HepG2 (cell line): Measurements from ENCODE around the gene KIF2B. TPM values are rescaled to one million over a fixed set of nuclear protein-coding genes. Genes with fewer than 3 reads are reported as not detected.

ENCODE experiments used
- ATAC-seq: fragments of 200-7000 bp; cut with Tn5 transposase; 3 replicates; pipeline ENCODE4 v1.9.1; 2020; ENCODE audit warnings: mild to moderate bottlenecking, moderate library complexity
- BruUV-seq: library from RNA; stranded (reverse); fragments of 400-500 nt; replicated peaks from 2 replicates; lab custom pipeline; 2021; lab: Mats Ljungman, UMichigan
- CTCF ChIA-PET: fragments of 300-600 bp; formaldehyde crosslinking; extraction: SDS; loops from one replicate; lab custom pipeline; 2021; ENCODE audit warnings: low total read pairs, inconsistent platforms, low intra/inter-chr PET ratio; lab: Yijun Ruan, JAX
- POLR2A ChIA-PET: fragments of 350-600 bp; sonication (Branson Sonifier 250); formaldehyde crosslinking; loops from one replicate; lab custom pipeline; 2020; ENCODE audit warnings: antibody characterized with exemption, inconsistent platforms; lab: Yijun Ruan, JAX
- DNase-seq: peaks from one replicate; pipeline ENCODE4 v3.0.0-alpha.2; 2015; ENCODE audit warnings: low spot score
- FAIRE-seq: peaks from 3 replicates; lab custom pipeline; 2011; peaks lifted over from hg19 to GRCh38; lab: Jason Lieb, UNC
- H2AFZ ChIP-seq: one replicate; pipeline ENCODE4 v1.6.1; 2011; ENCODE audit warnings: low read length, inconsistent platforms
- H3K27ac ChIP-seq: fragments of 300-600 bp; 3 replicates; pipeline ENCODE4 v1.8.0; 2011; ENCODE audit warnings: mixed run types, mild to moderate bottlenecking, mixed read lengths, low read length, inconsistent platforms; ENCODE audit not compliant: insufficient read depth; ENCODE audit errors: extremely low read length
- H3K27me3 ChIP-seq, 2 experiments: fragments of 200-600 bp in 1 of 2; 2 replicates in 1 of 2; 3 replicates in 1 of 2; pipeline versions ENCODE4 v1.6.0 to v1.8.0; 2011; ENCODE audit warnings: low read length in 2 of 2, mild to moderate bottlenecking in 2 of 2, moderate library complexity in 2 of 2, inconsistent platforms in 1 of 2; ENCODE audit not compliant: insufficient read depth in 2 of 2, control insufficient read depth in 1 of 2
- H3K36me3 ChIP-seq, 2 experiments: fragments of 200-600 bp in 1 of 2; replicated peaks in 1 of 2; 2 replicates in 1 of 2; 3 replicates in 1 of 2; pipeline versions ENCODE4 v1.5.1 to v1.8.0; 2011; ENCODE audit warnings: low read length in 2 of 2, inconsistent platforms in 1 of 2; ENCODE audit not compliant: insufficient read depth in 2 of 2, control insufficient read depth in 1 of 2
- H3K4me1 ChIP-seq: 2 replicates; pipeline ENCODE4 v1.5.1; 2012; ENCODE audit warnings: low read length, inconsistent platforms; ENCODE audit not compliant: insufficient read depth
- H3K4me2 ChIP-seq: 2 replicates; pipeline ENCODE4 v1.6.0; 2011; ENCODE audit warnings: low read depth, low read length, inconsistent platforms
- H3K4me3 ChIP-seq, 3 experiments: fragments of 200-600 bp in 1 of 3; sonication (generic), shearing (Covaris generic) in 1 of 3; replicated peaks in 1 of 3; 2 replicates each; pipeline ENCODE4 v1.5.1; 2011 to 2016; ENCODE audit warnings: low read length in 3 of 3, inconsistent platforms in 2 of 3, low read depth in 2 of 3, mild to moderate bottlenecking in 2 of 3, control low read depth in 1 of 3, mixed read lengths in 1 of 3; ENCODE audit not compliant: insufficient read depth in 1 of 3
- H3K79me2 ChIP-seq: one replicate; pipeline ENCODE4 v1.6.1; 2011; ENCODE audit warnings: low read length, inconsistent platforms; ENCODE audit not compliant: insufficient read depth
- H3K9ac ChIP-seq: 2 replicates; pipeline ENCODE4 v1.6.0; 2011; ENCODE audit warnings: mild to moderate bottlenecking, low read depth, low read length, inconsistent platforms; ENCODE audit not compliant: insufficient read depth
- H3K9me3 ChIP-seq: 2 replicates; pipeline ENCODE4 v1.5.1; 2012; ENCODE audit warnings: mild to moderate bottlenecking, low read length
- H4K20me1 ChIP-seq: 2 replicates; pipeline ENCODE4 v1.6.0; 2011; ENCODE audit warnings: inconsistent platforms, mild to moderate bottlenecking, low read length, moderate library complexity; ENCODE audit not compliant: insufficient read depth
- CCDC6 ChIP-seq: sonication (generic); formaldehyde crosslinking; IDR thresholded peaks from 2 replicates; pipeline ENCODE4 v1.8.1; 2022; ENCODE audit warnings: mild to moderate bottlenecking, missing genetic modification reagents, moderate library complexity
- SIX4 ChIP-seq: sonication (generic); formaldehyde crosslinking; IDR thresholded peaks from 2 replicates; pipeline ENCODE4 v1.4.0; 2020; ENCODE audit warnings: missing genetic modification reagents
- SP4 ChIP-seq: sonication (generic); formaldehyde crosslinking; IDR thresholded peaks from 2 replicates; pipeline ENCODE4 v1.8.1; 2023; ENCODE audit warnings: mild to moderate bottlenecking, missing genetic modification reagents
- ZNF24 ChIP-seq: fragments of 450-650 bp; IDR thresholded peaks from 2 replicates; pipeline ENCODE4 v1.6.1; 2017; ENCODE audit warnings: antibody characterized with exemption, mild to moderate bottlenecking
- ZNF256 ChIP-seq: sonication (generic); formaldehyde crosslinking; conservative IDR thresholded peaks from 2 replicates; pipeline ENCODE4 v1.4.0; 2020; ENCODE audit warnings: missing genetic modification reagents
- ZNF720 ChIP-seq: sonication (generic); formaldehyde crosslinking; IDR thresholded peaks from 2 replicates; pipeline ENCODE4 v1.4.0; 2020; ENCODE audit warnings: missing genetic modification reagents
- WGBS: methylation state at CpG from one replicate; pipeline ENCODE4 v1.1.6; 2017; ENCODE audit warnings: low lambda C conversion rate; 5-methylcytosine and 5-hydroxymethylcytosine counted together
- in situ Hi-C: cut with HindIII; loops from 2 replicates; pipeline ENCODE4 v1.10.0; 2017; ENCODE audit warnings: low pct_unique_long_range_greater_than_20kb; ENCODE audit not compliant: extremely low pct_ligation_motif_present
- intact Hi-C: fragments of 100-400 bp; cut with micrococcal nuclease; formaldehyde crosslinking; loops from one replicate; pipeline ENCODE4 v1.10.0; 2022; ENCODE audit not compliant: unreplicated experiment
- polyA plus RNA-seq, 8 experiments: library from polyadenylated mRNA; depleted of rRNA in 3 of 8; stranded (reverse) in 7 of 8; unstranded in 1 of 8; fragments of >200 nt; fragmentation: Illumina TruSeq in 4 of 8; extraction: Trizol in 4 of 8; gene quantifications; 2 replicates each; pipeline versions ENCODE4 v1.2.1 to v1.2.3, GENCODE V29; 2011 to 2016; ENCODE audit warnings: low read depth in 4 of 8, missing spikeins in 1 of 8, mixed read lengths in 1 of 8; ENCODE audit not compliant: insufficient read depth in 1 of 8
- total RNA-seq, 5 experiments: library from RNA; depleted of rRNA; stranded (reverse); fragments of >200 nt; fragmentation: Illumina TruSeq; extraction: Trizol; gene quantifications; 2 replicates each; pipeline ENCODE4 v1.2.3, GENCODE V29; 2016; ENCODE audit warnings: low read depth in 1 of 5
- TF ChIP-seq, protein P1 (sequence below): sonication (generic); formaldehyde crosslinking; IDR thresholded peaks from 2 replicates; pipeline ENCODE4 v1.5.1; 2020; ENCODE audit warnings: missing genetic modification reagents, mild to moderate bottlenecking, borderline replicate concordance

The KIF2B gene
- total and polyA plus RNA-seq, 2 of the 13 experiments (the other 11 are each of a cell fraction or from before 2014, with no cell fraction given): not detected

DNA sequence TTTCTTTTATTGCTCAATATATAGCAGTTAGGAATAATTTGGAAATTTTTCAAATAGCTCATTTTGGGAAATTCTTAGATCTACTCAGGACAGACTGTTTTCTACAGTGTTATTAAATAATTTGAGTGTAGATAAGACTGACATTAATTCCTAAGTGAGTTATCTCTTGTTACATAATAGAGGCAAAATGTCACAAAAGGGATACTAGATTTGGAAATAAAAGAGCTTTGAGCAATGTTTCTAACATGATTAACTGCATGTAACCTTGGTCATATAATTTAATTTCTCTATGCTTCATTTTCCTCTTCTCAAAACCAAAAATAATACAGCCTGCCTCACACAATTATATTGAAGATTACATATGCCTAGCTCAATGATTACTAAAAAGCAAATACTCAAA lies 16.3 kb upstream of the KIF2B start:
- Histone ChIP-seq H2AFZ (no peak overlapping the region), H3K79me2 (no peaks in the 10 kb centered on the region), H3K27me3 (no peaks in the 10 kb centered on the region), H3K9ac (no peak overlapping the region), H4K20me1 (no peaks in the 10 kb centered on the region), H3K4me3 (no peak overlapping the region), H3K9me3 (peaks cover 17% of the 10 kb centered on the region), H3K4me1 (no peaks in the 10 kb centered on the region), H3K36me3 (no peaks in the 10 kb centered on the region), H3K4me2 (no peak overlapping the region), H3K27ac (no peak overlapping the region)
- in situ Hi-C loops: no loop called here
- BruUV-seq: no TSS peak
- intact Hi-C loops: no loop called here
- CTCF ChIA-PET: no interaction called here
- no peak for DNase-seq
- POLR2A ChIA-PET: no interaction called here
- no peak for ATAC-seq
- FAIRE-seq: no peak
- TF ChIP-seq SP4: no peak
- TF ChIP-seq, protein P1, sequence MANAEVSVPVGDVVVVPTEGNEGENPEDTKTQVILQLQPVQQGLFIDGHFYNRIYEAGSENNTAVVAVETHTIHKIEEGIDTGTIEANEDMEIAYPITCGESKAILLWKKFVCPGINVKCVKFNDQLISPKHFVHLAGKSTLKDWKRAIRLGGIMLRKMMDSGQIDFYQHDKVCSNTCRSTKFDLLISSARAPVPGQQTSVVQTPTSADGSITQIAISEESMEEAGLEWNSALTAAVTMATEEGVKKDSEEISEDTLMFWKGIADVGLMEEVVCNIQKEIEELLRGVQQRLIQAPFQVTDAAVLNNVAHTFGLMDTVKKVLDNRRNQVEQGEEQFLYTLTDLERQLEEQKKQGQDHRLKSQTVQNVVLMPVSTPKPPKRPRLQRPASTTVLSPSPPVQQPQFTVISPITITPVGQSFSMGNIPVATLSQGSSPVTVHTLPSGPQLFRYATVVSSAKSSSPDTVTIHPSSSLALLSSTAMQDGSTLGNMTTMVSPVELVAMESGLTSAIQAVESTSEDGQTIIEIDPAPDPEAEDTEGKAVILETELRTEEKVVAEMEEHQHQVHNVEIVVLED: no peak

GRCh38 chr17:53807286-53807685 lies 15.4 kb upstream of the KIF2B start:
- Histone ChIP-seq H3K4me2 (no peak overlapping the region), H4K20me1 (no peaks in the 10 kb centered on the region), H3K4me1 (no peaks in the 10 kb centered on the region), H3K4me3 (no peak overlapping the region), H3K27ac (no peak overlapping the region), H2AFZ (no peak overlapping the region), H3K36me3 (no peaks in the 10 kb centered on the region), H3K9me3 (peaks cover 17% of the 10 kb centered on the region), H3K27me3 (no peaks in the 10 kb centered on the region), H3K9ac (no peak overlapping the region), H3K79me2 (no peaks in the 10 kb centered on the region)
- intact Hi-C loops: no loop called here
- ChIA-PET CTCF (no interaction called here), POLR2A (no interaction called here)
- DNase-seq: no peak
- FAIRE-seq: no peak
- in situ Hi-C loops: no loop called here
- BruUV-seq: no TSS peak
- ATAC-seq: no peak
- 30% methylated on average over 6 of the region's 6 CpGs for WGBS
- TF ChIP-seq ZNF24 (no peak), ZNF256 (CRISPR knock-in tag) (no peak), ZNF720 (no peak), SIX4 (CRISPR knock-in tag) (no peak), CCDC6 (no peak)
